ENCODE measurements around the gene MAPK14.

- TF ChIP-seq CTCF (IDR thresholded peaks at IDR 0.05; ENCODE audit: insufficient read depth, low read depth, low read length) (no peak), EZH2 (IDR thresholded peaks at IDR 0.05; ENCODE audit: insufficient read depth, low read length) (no peak)
Observed at GRCh38 chr6:36071714-36072113, 44.1 kb downstream of the MAPK14 start.
